ENCODE results near the gene ZZZ3. TPM values are rescaled to one million over a fixed set of nuclear protein-coding genes. Genes with fewer than 3 reads are reported as not detected.
"Not testable (repeated sequence)": the region's sequence is repeated elsewhere in the genome, so short reads cannot be mapped to it uniquely, and the experiment has no call there.

ZZZ3 gene
- total RNA-seq, 1 donor from 2014 or later: 37.8 TPM

GRCh38 chr1:77709727-77710126, 27.3 kb upstream of the ZZZ3 start:
- H3K9me3 ChIP-seq (replicated peaks): no peaks in the 10 kb centered on the region
- no peak overlapping the region for H3K4me3 ChIP-seq
- H3K36me3 ChIP-seq: peaks cover 82% of the 10 kb centered on the region
- H3K27ac ChIP-seq (replicated peaks): no peak overlapping the region
- no peak for DNase-seq
- no peaks in the 10 kb centered on the region for H3K4me1 ChIP-seq
- TF ChIP-seq, protein P1, sequence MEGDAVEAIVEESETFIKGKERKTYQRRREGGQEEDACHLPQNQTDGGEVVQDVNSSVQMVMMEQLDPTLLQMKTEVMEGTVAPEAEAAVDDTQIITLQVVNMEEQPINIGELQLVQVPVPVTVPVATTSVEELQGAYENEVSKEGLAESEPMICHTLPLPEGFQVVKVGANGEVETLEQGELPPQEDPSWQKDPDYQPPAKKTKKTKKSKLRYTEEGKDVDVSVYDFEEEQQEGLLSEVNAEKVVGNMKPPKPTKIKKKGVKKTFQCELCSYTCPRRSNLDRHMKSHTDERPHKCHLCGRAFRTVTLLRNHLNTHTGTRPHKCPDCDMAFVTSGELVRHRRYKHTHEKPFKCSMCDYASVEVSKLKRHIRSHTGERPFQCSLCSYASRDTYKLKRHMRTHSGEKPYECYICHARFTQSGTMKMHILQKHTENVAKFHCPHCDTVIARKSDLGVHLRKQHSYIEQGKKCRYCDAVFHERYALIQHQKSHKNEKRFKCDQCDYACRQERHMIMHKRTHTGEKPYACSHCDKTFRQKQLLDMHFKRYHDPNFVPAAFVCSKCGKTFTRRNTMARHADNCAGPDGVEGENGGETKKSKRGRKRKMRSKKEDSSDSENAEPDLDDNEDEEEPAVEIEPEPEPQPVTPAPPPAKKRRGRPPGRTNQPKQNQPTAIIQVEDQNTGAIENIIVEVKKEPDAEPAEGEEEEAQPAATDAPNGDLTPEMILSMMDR (IDR thresholded peaks at IDR 0.05; ENCODE audit: borderline replicate concordance): no peak
- H3K27me3 ChIP-seq (ENCODE audit: low read depth): no peaks in the 10 kb centered on the region
- intact Hi-C loops (cut with micrococcal nuclease): no loop called here

- H3K4me1 ChIP-seq: no peaks in the 10 kb centered on the region
- H3K27ac ChIP-seq (replicated peaks): no peak overlapping the region
- no peaks in the 10 kb centered on the region for H3K9me3 ChIP-seq (replicated peaks)
- TF ChIP-seq, protein P1 (IDR thresholded peaks at IDR 0.05; ENCODE audit: borderline replicate concordance): no peak
- intact Hi-C loops (cut with micrococcal nuclease): no loop called here
- peaks cover 48% of the 10 kb centered on the region for H3K36me3 ChIP-seq
- H3K4me3 ChIP-seq: no peak overlapping the region
- no peak for DNase-seq
- H3K27me3 ChIP-seq (ENCODE audit: low read depth): no peaks in the 10 kb centered on the region
Measured at GRCh38 chr1:77706321-77706720, 23.9 kb upstream of the ZZZ3 start.

DNA sequence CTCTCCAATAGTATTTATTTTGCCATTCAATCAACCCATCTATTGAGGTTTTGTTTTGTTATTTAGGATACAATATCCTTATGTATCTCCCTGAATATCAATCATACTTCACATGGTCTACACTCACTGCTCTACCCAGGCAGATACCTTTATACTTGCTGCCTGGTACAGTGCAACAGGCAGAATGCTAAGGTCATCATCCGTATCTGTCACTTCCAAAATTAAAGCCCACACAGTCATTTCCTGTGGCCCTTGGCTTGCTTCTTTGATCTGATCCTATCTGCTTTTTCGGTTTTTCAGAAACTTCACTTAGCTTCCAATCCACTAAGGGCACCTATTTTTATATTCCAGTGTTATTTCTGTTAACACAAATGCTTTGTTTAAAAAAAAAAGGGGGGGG, 22.3 kb upstream of the ZZZ3 start:
- H3K36me3 ChIP-seq: peaks cover 43% of the 10 kb centered on the region
- intact Hi-C loops (cut with micrococcal nuclease): no loop called here
- no peak overlapping the region for H3K4me3 ChIP-seq
- no peak overlapping the region for H3K27ac ChIP-seq (replicated peaks)
- H3K9me3 ChIP-seq (replicated peaks): no peaks in the 10 kb centered on the region
- no peak for DNase-seq
- no peaks in the 10 kb centered on the region for H3K4me1 ChIP-seq
- TF ChIP-seq, protein P1 (IDR thresholded peaks at IDR 0.05; ENCODE audit: borderline replicate concordance): no peak
- no peaks in the 10 kb centered on the region for H3K27me3 ChIP-seq (ENCODE audit: low read depth)

GRCh38 chr1:77699673-77700072, 17.2 kb upstream of the ZZZ3 start:
- peaks cover 58% of the 10 kb centered on the region for H3K36me3 ChIP-seq

GRCh38 chr1:77697441-77697840, 15.0 kb upstream of the ZZZ3 start:
- DNase-seq: no peak
- peaks cover 75% of the 10 kb centered on the region for H3K36me3 ChIP-seq
- no peaks in the 10 kb centered on the region for H3K9me3 ChIP-seq (replicated peaks)
- TF ChIP-seq, protein P1 (IDR thresholded peaks at IDR 0.05; ENCODE audit: borderline replicate concordance): no peak
- H3K27ac ChIP-seq (replicated peaks): no peak overlapping the region
- no peaks in the 10 kb centered on the region for H3K27me3 ChIP-seq (ENCODE audit: low read depth)
- H3K4me1 ChIP-seq: no peaks in the 10 kb centered on the region
- intact Hi-C loops (cut with micrococcal nuclease): no loop called here
- no peak overlapping the region for H3K4me3 ChIP-seq

More at GRCh38 chr1:77699673-77700072, 17.2 kb upstream of the ZZZ3 start:
- H3K4me3 ChIP-seq; intact Hi-C loops (cut with micrococcal nuclease); DNase-seq; H3K9me3 ChIP-seq (replicated peaks); H3K27ac ChIP-seq (replicated peaks); H3K4me1 ChIP-seq; H3K27me3 ChIP-seq (ENCODE audit: low read depth): not testable (repeated sequence)

- DNase-seq: no peak
- peaks cover 23% of the 10 kb centered on the region for H3K36me3 ChIP-seq
- H3K4me3 ChIP-seq: no peak overlapping the region
- no peaks in the 10 kb centered on the region for H3K9me3 ChIP-seq (replicated peaks)
- TF ChIP-seq, protein P1 (IDR thresholded peaks at IDR 0.05; ENCODE audit: borderline replicate concordance): no peak
- intact Hi-C loops (cut with micrococcal nuclease): loop anchor here (10.0 kb wide), 1 partner anchor 154 kb away; no protein-coding TSS in a partner anchor
- no peak overlapping the region for H3K27ac ChIP-seq (replicated peaks)
- H3K27me3 ChIP-seq (ENCODE audit: low read depth): no peaks in the 10 kb centered on the region
- H3K4me1 ChIP-seq: peaks cover 15% of the 10 kb centered on the region
Measured at GRCh38 chr1:77688939-77689338, 6.5 kb upstream of the ZZZ3 start.

Data from left ventricle myocardium inferior (tissue), 1 donor.